Osteocyte (in vitro differentiated cells): ENCODE results near the gene DNLZ. TPM values are rescaled to one million over a fixed set of nuclear protein-coding genes. Genes with fewer than 3 reads are reported as not detected.

Experiments used
- DNase-seq: peaks from one replicate; pipeline ENCODE4 v3.0.0; 2021; ENCODE audit warnings: mixed read lengths; ENCODE audit not compliant: unreplicated experiment; ENCODE audit errors: extremely low spot score
- H3K27ac Mint-ChIP-seq: one replicate; pipeline ENCODE4 v1.8.0; 2021; ENCODE audit warnings: mild to moderate bottlenecking, mixed read lengths; ENCODE audit not compliant: unreplicated experiment
- H3K27me3 Mint-ChIP-seq: one replicate; pipeline ENCODE4 v1.8.0; 2021; ENCODE audit warnings: mixed read lengths; ENCODE audit not compliant: unreplicated experiment
- H3K36me3 Mint-ChIP-seq: one replicate; pipeline ENCODE4 v1.8.0; 2021; ENCODE audit warnings: mixed read lengths; ENCODE audit not compliant: unreplicated experiment
- H3K4me1 Mint-ChIP-seq: one replicate; pipeline ENCODE4 v1.8.0; 2021; ENCODE audit warnings: mixed read lengths; ENCODE audit not compliant: unreplicated experiment
- H3K4me3 Mint-ChIP-seq: one replicate; pipeline ENCODE4 v1.8.0; 2021; ENCODE audit warnings: mild to moderate bottlenecking, moderate library complexity, mixed read lengths; ENCODE audit not compliant: unreplicated experiment
- H3K9me3 Mint-ChIP-seq: one replicate; pipeline ENCODE4 v1.8.0; 2021; ENCODE audit warnings: mixed read lengths; ENCODE audit not compliant: unreplicated experiment
- CTCF ChIP-seq: fragments of 200-600 bp; sonication (generic); IDR thresholded peaks from 2 replicates; pipeline ENCODE4 v1.5.0; 2021; ENCODE audit warnings: antibody characterized with exemption, mild to moderate bottlenecking, moderate library complexity
- total RNA-seq: library from RNA; stranded (reverse); gene quantifications from 2 replicates; pipeline ENCODE4 v1.2.1, GENCODE V29; 2021

DNLZ gene
- total RNA-seq, 1 donor from 2014 or later = 17.6 TPM

- H3K9me3 Mint-ChIP-seq = no peaks in the 10 kb centered on the region
- no peak for DNase-seq
- no peak for TF ChIP-seq CTCF
- peaks cover 10% of the 10 kb centered on the region for H3K4me1 Mint-ChIP-seq
- no peak overlapping the region for H3K27ac Mint-ChIP-seq
- H3K4me3 Mint-ChIP-seq = no peak overlapping the region
- no peaks in the 10 kb centered on the region for H3K27me3 Mint-ChIP-seq
- H3K36me3 Mint-ChIP-seq = no peaks in the 10 kb centered on the region
Measured at GRCh38 chr9:136351252-136351800, 12.2 kb downstream of the DNLZ start.

- no peak for TF ChIP-seq CTCF
- no peaks in the 10 kb centered on the region for H3K27me3 Mint-ChIP-seq
- H3K4me1 Mint-ChIP-seq = peaks cover 23% of the 10 kb centered on the region
- DNase-seq = no peak
- H3K36me3 Mint-ChIP-seq = no peaks in the 10 kb centered on the region
- no peaks in the 10 kb centered on the region for H3K9me3 Mint-ChIP-seq
- H3K4me3 Mint-ChIP-seq = no peak overlapping the region
- no peak overlapping the region for H3K27ac Mint-ChIP-seq
Measured at GRCh38 chr9:136349546-136349945, 14.0 kb downstream of the DNLZ start.

DNA sequence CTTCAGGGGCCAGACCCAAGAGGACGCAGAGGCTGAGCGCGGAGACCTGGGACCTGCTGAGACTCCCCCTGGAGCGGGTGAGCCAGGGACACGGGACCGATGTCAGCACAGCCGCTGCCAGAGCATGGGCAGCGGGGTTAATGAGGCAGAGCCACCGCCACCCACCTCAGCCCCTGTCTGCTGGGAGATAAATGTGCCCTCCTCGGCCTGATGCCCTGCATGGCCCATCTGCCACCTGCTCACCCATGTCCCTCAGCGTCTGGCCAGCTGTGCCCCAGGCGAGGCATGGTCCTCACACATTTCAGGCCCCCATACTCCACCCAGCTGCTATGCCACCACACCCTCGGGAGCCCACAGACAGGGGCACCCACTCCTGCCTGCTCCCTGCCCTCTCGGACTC lies 14.9 kb downstream of the DNLZ start:
- no peaks in the 10 kb centered on the region for H3K36me3 Mint-ChIP-seq
- H3K9me3 Mint-ChIP-seq = no peaks in the 10 kb centered on the region
- H3K4me1 Mint-ChIP-seq = peaks cover 18% of the 10 kb centered on the region
- TF ChIP-seq CTCF = no peak
- no peak overlapping the region for H3K27ac Mint-ChIP-seq
- H3K27me3 Mint-ChIP-seq = no peaks in the 10 kb centered on the region
- DNase-seq = no peak
- no peak overlapping the region for H3K4me3 Mint-ChIP-seq

DNA sequence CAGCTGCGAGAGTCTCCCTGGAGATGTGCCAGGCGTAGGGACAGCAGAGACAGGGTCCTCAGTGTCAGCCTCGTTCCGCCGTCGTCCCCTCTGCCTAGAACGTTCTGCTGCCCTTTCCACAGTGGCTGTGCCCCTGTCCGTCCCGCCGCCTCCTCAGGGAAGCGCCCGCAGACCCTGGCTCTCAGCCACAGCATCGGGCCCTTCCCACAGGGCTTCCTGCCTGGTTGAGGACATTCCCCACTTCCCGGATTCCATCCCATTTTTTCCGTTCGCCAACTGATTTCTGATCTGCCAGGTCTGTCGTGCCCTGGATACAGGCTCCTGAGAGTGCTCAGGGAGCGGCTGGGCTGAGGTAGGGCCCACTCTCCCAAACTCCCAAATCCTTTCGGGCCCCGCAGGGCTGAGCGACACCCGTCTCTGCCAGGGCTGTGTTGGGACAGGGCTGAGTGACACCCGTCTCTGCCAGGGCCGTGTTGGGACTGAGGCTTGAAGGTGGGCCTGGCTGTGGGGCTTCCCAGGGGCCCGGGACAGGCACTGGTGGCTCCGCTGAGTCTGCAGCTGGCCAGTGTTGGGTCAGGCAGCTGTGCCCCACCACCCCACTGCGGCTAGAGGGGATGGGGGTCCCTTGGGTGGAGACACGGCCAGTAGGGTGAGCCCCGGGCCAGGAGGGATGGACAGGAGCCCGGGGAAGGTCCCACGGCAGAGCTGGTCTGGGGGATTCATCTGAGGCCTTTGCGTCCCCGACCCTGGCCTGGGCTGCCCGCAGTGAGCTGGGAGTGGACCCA lies 15.9 kb downstream of the DNLZ start:
- Mint-ChIP-seq H3K4me1 (peaks cover 21% of the 10 kb centered on the region), H3K27ac (no peak overlapping the region), H3K36me3 (no peaks in the 10 kb centered on the region), H3K4me3 (no peak overlapping the region), H3K9me3 (no peaks in the 10 kb centered on the region), H3K27me3 (no peaks in the 10 kb centered on the region)
- TF ChIP-seq CTCF = no peak
- DNase-seq = no peak

DNA sequence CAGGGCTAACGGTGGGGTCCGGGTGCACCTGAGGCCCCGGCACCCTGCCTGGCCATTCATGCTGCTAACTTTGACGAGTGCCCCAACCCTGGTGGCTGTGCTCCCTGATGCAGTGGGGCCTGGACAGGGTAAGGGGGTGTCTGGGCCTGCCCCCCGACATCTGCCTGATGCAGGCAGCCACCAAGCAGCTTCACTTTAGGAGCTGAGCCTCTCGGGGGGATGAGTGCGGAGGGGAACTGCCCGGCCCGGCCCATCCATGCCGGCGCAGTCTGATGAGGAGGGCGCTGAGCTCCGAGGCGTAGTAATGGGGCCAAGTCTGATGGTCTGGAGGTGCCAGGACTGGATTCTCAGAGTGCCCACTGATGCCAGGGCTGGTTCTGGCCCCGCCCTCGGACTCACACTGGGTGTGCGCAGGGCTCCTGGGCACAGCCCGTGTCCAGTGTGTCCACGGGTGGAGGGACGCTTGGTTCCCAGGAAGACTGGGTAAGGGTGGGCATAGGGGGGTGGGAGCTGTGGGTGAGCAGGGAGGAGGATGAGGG lies 16.5 kb downstream of the DNLZ start:
- Mint-ChIP-seq H3K4me1 (peaks cover 25% of the 10 kb centered on the region), H3K27me3 (no peaks in the 10 kb centered on the region), H3K4me3 (no peak overlapping the region)

More for the DNA sequence above, 16.5 kb downstream of the DNLZ start:
- H3K27ac Mint-ChIP-seq = no peak overlapping the region
- H3K9me3 Mint-ChIP-seq = no peaks in the 10 kb centered on the region
- TF ChIP-seq CTCF = no peak
- H3K36me3 Mint-ChIP-seq = no peaks in the 10 kb centered on the region
- no peak for DNase-seq
